CD8-positive, alpha-beta memory T cell (primary cell): Measurements from ENCODE around the gene RAP1GAP2. TPM values are rescaled to one million over a fixed set of nuclear protein-coding genes. Genes with fewer than 3 reads are reported as not detected.
A peak's percentile ranks its signal among the peaks of the same experiment; 100 is the strongest.

Experiments used
- CTCF ChIA-PET: fragments of 350-600 bp; sonication (Branson Sonifier 250); formaldehyde crosslinking; loops from one replicate; lab custom pipeline; 2021; ENCODE audit warnings: antibody characterized with exemption; lab: Charles Lee
- POLR2A ChIA-PET: fragments of 350-600 bp; sonication (Branson Sonifier 250); formaldehyde crosslinking; loops from one replicate; lab custom pipeline; 2021; ENCODE audit warnings: antibody characterized with exemption; lab: Charles Lee
- DNase-seq, 5 donors: peaks; one replicate each; pipeline versions ENCODE4 v3.0.0 to v3.0.0-alpha.2; 2020 to 2022; ENCODE audit warnings: mixed read lengths in 1 of 5
- H3K27ac ChIP-seq: one replicate; pipeline ENCODE4 v1.7.0; 2013; ENCODE audit warnings: low read depth, mild to moderate bottlenecking, low read length, moderate library complexity
- H3K27me3 ChIP-seq: 2 replicates; pipeline ENCODE4 v1.7.0; 2013; ENCODE audit warnings: low read length, mild to moderate bottlenecking; ENCODE audit not compliant: insufficient read depth, poor library complexity, severe bottlenecking
- H3K36me3 ChIP-seq: 2 replicates; pipeline ENCODE4 v1.7.0; 2013; ENCODE audit warnings: mild to moderate bottlenecking, low read length, moderate library complexity; ENCODE audit not compliant: insufficient read depth
- H3K4me1 ChIP-seq: 2 replicates; pipeline ENCODE4 v1.7.0; 2013; ENCODE audit warnings: mild to moderate bottlenecking, low read length, moderate library complexity; ENCODE audit not compliant: insufficient read depth
- H3K4me3 ChIP-seq: 2 replicates; pipeline ENCODE4 v1.7.0; 2013; ENCODE audit warnings: mild to moderate bottlenecking, low read length
- H3K9me3 ChIP-seq: 2 replicates; pipeline ENCODE4 v1.7.0; 2013; ENCODE audit warnings: mild to moderate bottlenecking, low read length
- H3K27ac Mint-ChIP-seq, 8 donors: one replicate each; pipeline ENCODE4 v1.8.0; 2020 to 2021; ENCODE audit warnings: mixed read lengths in 8 of 8, mild to moderate bottlenecking in 6 of 8, inconsistent platforms in 3 of 8, moderate library complexity in 3 of 8
- H3K27me3 Mint-ChIP-seq, 2 donors: one replicate each; pipeline ENCODE4 v1.8.0; 2020 to 2021; ENCODE audit warnings: mixed read lengths in 2 of 2, mild to moderate bottlenecking in 1 of 2, moderate library complexity in 1 of 2
- H3K36me3 Mint-ChIP-seq, 3 donors: one replicate each; pipeline ENCODE4 v1.8.0; 2020 to 2021; ENCODE audit warnings: mixed read lengths in 3 of 3, inconsistent platforms in 1 of 3, mild to moderate bottlenecking in 1 of 3
- H3K4me1 Mint-ChIP-seq, 3 donors: one replicate each; pipeline ENCODE4 v1.8.0; 2020 to 2021; ENCODE audit warnings: mixed read lengths in 3 of 3, inconsistent platforms in 1 of 3, mild to moderate bottlenecking in 1 of 3
- H3K4me3 Mint-ChIP-seq, 7 donors: one replicate each; pipeline ENCODE4 v1.8.0; 2020 to 2021; ENCODE audit warnings: mixed read lengths in 7 of 7, mild to moderate bottlenecking in 6 of 7, moderate library complexity in 4 of 7, inconsistent platforms in 2 of 7
- H3K9me3 Mint-ChIP-seq, 5 donors: one replicate each; pipeline ENCODE4 v1.8.0; 2020 to 2022; ENCODE audit warnings: mixed read lengths in 5 of 5, mild to moderate bottlenecking in 3 of 5, moderate library complexity in 2 of 5, inconsistent platforms in 1 of 5
- polyA plus RNA-seq: library from polyadenylated mRNA; unstranded; fragments of 300-500 nt; fragmentation: Illumina TruSeq; gene quantifications from one replicate; pipeline ENCODE4 v1.2.3, GENCODE V29; 2021
- total RNA-seq, 2 experiments: library from RNA; stranded (reverse); gene quantifications; one replicate each; pipeline ENCODE4 v1.2.3, GENCODE V29; 2021

RAP1GAP2 gene
- total and polyA plus RNA-seq, 3 experiments from 2014 or later: 1.2 to 6.3 (median 1.4) TPM

DNA sequence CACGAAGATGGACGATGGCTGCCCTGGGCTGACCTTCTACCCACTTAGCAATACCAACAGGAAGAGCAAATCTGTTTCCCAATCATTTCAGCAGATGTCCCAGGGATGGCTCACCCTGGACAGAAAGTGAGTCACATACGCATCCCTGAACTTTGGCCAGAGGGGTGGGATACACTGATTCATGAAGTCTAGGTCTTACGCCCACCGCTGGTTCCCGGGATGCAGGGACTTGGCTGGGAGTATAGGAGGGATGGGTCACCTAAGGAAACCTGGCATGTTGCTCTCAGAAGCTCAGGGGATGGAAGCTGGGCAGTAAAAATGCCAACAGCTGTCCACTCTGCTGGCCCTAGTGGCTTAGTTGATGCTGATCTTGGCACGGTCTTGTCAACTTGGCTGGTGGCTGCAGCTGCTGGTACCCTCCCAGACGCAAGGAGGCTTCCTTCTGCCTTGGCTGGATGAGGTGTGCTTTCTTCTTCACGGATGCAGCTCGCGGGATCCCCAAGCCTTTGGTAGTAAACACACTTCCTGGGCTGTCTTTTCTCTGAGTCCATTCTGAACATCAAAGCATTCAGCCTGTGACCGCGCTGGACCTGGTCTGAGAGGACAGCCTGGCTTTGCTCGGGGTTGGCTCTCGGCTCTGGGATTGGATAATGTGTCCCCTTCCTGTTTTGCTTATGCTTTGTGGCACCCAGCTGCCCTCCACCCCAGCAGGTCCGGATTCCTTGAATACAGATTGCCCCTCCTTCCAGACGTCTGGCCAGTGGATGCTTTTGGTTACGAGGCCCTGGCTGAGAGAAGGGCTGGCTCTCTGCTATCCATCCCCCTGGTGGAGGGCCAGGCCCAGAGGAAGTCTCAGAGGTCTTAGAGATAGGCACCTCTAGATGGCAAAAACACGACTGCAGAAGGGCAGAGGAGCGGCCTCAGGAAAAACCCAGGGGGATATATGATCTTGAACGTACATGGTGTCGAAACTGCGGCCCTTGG, 71.5 kb downstream of the RAP1GAP2 start:
- Mint-ChIP-seq H3K4me1 (peaks cover 9 to 35% (median 16%) of the 10 kb centered on the region in 3 donors), H3K4me3 (no peak overlapping the region), H3K27me3 (no peaks in the 10 kb centered on the region), H3K27ac (peak overlapping the region in 1 of 8 donors; percentile 74), H3K36me3 (peaks cover 0 to 23% (median 7%) of the 10 kb centered on the region in 3 donors), H3K9me3 (no peaks in the 10 kb centered on the region)
- ChIA-PET CTCF (no interaction called here), POLR2A (no interaction called here)
- no peak overlapping the region for H3K27ac ChIP-seq
- H3K4me3 ChIP-seq: no peak overlapping the region
- no peak for DNase-seq
- no peaks in the 10 kb centered on the region for H3K27me3 ChIP-seq
- peaks cover 4% of the 10 kb centered on the region for H3K36me3 ChIP-seq
- no peaks in the 10 kb centered on the region for H3K9me3 ChIP-seq
- H3K4me1 ChIP-seq: no peaks in the 10 kb centered on the region

- no peaks in the 10 kb centered on the region for H3K27me3 ChIP-seq
- no peak overlapping the region for H3K27ac Mint-ChIP-seq
- ChIA-PET POLR2A (no interaction called here), CTCF (no interaction called here)
- no peaks in the 10 kb centered on the region for H3K9me3 Mint-ChIP-seq
- H3K27me3 Mint-ChIP-seq: no peaks in the 10 kb centered on the region
- H3K36me3 ChIP-seq: peaks cover 4% of the 10 kb centered on the region
- H3K4me1 Mint-ChIP-seq: peaks cover 17 to 37% (median 20%) of the 10 kb centered on the region in 3 donors
- no peak for DNase-seq
- no peak overlapping the region for H3K4me3 Mint-ChIP-seq
- no peak overlapping the region for H3K27ac ChIP-seq
- H3K4me1 ChIP-seq: no peaks in the 10 kb centered on the region
- peaks cover 0 to 19% (median 4%) of the 10 kb centered on the region in 3 donors for H3K36me3 Mint-ChIP-seq
- H3K9me3 ChIP-seq: no peaks in the 10 kb centered on the region
- no peak overlapping the region for H3K4me3 ChIP-seq
Observed at GRCh38 chr17:2869604-2870003, 73.4 kb downstream of the RAP1GAP2 start.

- H3K36me3 ChIP-seq: peaks cover 4% of the 10 kb centered on the region
- DNase-seq: no peak
- peak overlapping the region in 1 of 8 donors; percentile 31 for H3K27ac Mint-ChIP-seq
- H3K27ac ChIP-seq: no peak overlapping the region
- H3K36me3 Mint-ChIP-seq: peaks cover 0 to 19% (median 3%) of the 10 kb centered on the region in 3 donors
- no peak overlapping the region for H3K4me3 Mint-ChIP-seq
- ChIA-PET CTCF (interaction anchor here (1.3 kb wide), 1 partner anchor 22 kb away, joined by 3 read pairs; no protein-coding TSS in a partner anchor), POLR2A (no interaction called here)
- H3K4me3 ChIP-seq: no peak overlapping the region
- H3K27me3 ChIP-seq: no peaks in the 10 kb centered on the region
- no peaks in the 10 kb centered on the region for H3K4me1 ChIP-seq
- H3K27me3 Mint-ChIP-seq: peaks cover 0 to 2% of the 10 kb centered on the region in 2 donors
- H3K9me3 Mint-ChIP-seq: no peaks in the 10 kb centered on the region
- H3K4me1 Mint-ChIP-seq: peaks cover 17 to 36% (median 20%) of the 10 kb centered on the region in 3 donors
- no peaks in the 10 kb centered on the region for H3K9me3 ChIP-seq
Observed at GRCh38 chr17:2871205-2871604, 75.0 kb downstream of the RAP1GAP2 start.

DNA sequence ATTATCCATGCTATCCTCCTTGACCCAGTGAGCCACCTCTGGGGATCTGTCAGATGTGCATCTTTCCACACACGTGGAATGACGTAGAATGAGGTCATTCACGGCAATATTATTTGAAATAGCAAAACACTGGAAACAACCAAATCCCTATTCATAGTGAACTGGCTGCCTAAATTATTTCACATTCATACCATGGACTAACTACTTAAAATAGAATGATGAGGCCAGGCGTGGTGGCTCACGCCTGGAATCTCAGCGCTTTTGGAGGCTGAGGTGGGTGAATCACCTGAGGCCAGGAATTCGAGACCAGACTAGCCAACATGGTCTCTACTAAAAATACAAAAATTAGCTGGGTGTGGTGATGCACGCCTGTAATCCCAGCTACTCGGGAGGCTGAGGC, 75.5 kb downstream of the RAP1GAP2 start:
- Histone ChIP-seq H3K4me1 (no peaks in the 10 kb centered on the region), H3K27me3 (no peaks in the 10 kb centered on the region), H3K27ac (no peak overlapping the region), H3K9me3 (no peaks in the 10 kb centered on the region), H3K4me3 (no peak overlapping the region), H3K36me3 (peaks cover 4% of the 10 kb centered on the region)
- Mint-ChIP-seq H3K27me3 (peaks cover 0 to 2% of the 10 kb centered on the region in 2 donors), H3K4me1 (peaks cover 17 to 40% (median 23%) of the 10 kb centered on the region in 3 donors), H3K36me3 (peaks cover 0 to 21% (median 7%) of the 10 kb centered on the region in 3 donors), H3K4me3 (no peak overlapping the region), H3K27ac (peak overlapping the region in 1 of 8 donors; percentile 72), H3K9me3 (no peaks in the 10 kb centered on the region)
- POLR2A ChIA-PET: no interaction called here
- no peak for DNase-seq
- CTCF ChIA-PET: interaction anchor here (1.3 kb wide), 1 partner anchor 23 kb away, joined by 3 read pairs; no protein-coding TSS in a partner anchor

- Mint-ChIP-seq H3K4me3 (no peak overlapping the region), H3K27ac (no peak overlapping the region), H3K9me3 (no peaks in the 10 kb centered on the region), H3K27me3 (peaks cover 0 to 2% of the 10 kb centered on the region in 2 donors), H3K4me1 (peaks cover 17 to 40% (median 23%) of the 10 kb centered on the region in 3 donors), H3K36me3 (peaks cover 0 to 21% (median 7%) of the 10 kb centered on the region in 3 donors)
- no peak overlapping the region for H3K4me3 ChIP-seq
- no peak for DNase-seq
- POLR2A ChIA-PET: no interaction called here
- CTCF ChIA-PET: interaction anchor here (1.3 kb wide), 1 partner anchor 23 kb away, joined by 3 read pairs; no protein-coding TSS in a partner anchor
- H3K27ac ChIP-seq: no peak overlapping the region
- H3K9me3 ChIP-seq: no peaks in the 10 kb centered on the region
- H3K36me3 ChIP-seq: peaks cover 4% of the 10 kb centered on the region
- H3K27me3 ChIP-seq: no peaks in the 10 kb centered on the region
- no peaks in the 10 kb centered on the region for H3K4me1 ChIP-seq
Observed at GRCh38 chr17:2872282-2872681, 76.0 kb downstream of the RAP1GAP2 start.

DNA sequence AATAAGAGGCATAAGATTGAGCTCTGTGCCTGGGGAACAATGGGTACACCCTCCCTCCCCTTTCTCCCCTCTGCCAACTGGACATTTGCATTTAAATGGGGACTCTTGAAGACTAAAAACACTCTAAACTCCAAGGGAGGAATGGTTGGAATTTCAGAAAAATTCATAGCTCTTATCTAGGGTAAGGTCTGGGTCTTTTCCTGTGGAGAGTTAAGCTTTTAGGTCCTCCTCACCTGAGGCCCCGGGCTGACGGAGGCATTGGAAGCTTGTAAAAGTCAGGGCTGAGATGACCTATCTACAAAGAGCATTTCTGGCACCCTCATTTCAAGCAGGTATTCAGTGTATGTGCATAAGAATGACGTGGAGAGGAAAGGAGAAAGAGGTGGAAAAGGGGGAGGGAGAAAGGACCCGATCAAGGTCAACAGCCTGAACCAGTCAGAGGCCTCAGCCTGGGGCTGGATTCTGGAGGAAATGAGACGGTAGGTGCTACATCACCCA, 78.0 kb downstream of the RAP1GAP2 start:
- Mint-ChIP-seq H3K4me1 (peaks cover 24 to 44% (median 26%) of the 10 kb centered on the region in 3 donors), H3K36me3 (peaks cover 0 to 20% (median 5%) of the 10 kb centered on the region in 3 donors), H3K4me3 (peak overlapping the region in 1 of 7 donors; percentile 4), H3K27ac (peak overlapping the region in 3 of 8 donors; percentile 17 to 78 (median 18)), H3K27me3 (peaks cover 0 to 4% of the 10 kb centered on the region in 2 donors), H3K9me3 (no peaks in the 10 kb centered on the region)
- ChIA-PET POLR2A (no interaction called here), CTCF (no interaction called here)
- H3K27ac ChIP-seq: no peak overlapping the region
- H3K27me3 ChIP-seq: no peaks in the 10 kb centered on the region
- H3K4me1 ChIP-seq: no peaks in the 10 kb centered on the region
- H3K4me3 ChIP-seq: no peak overlapping the region
- H3K9me3 ChIP-seq: no peaks in the 10 kb centered on the region
- no peaks in the 10 kb centered on the region for H3K36me3 ChIP-seq
- no peak for DNase-seq

GRCh38 chr17:2875608-2876007, 79.4 kb downstream of the RAP1GAP2 start:
- POLR2A ChIA-PET: no interaction called here
- peaks cover 30 to 55% (median 32%) of the 10 kb centered on the region in 3 donors for H3K4me1 Mint-ChIP-seq
- no peaks in the 10 kb centered on the region for H3K9me3 Mint-ChIP-seq
- H3K36me3 ChIP-seq: no peaks in the 10 kb centered on the region
- no peaks in the 10 kb centered on the region for H3K27me3 ChIP-seq
- H3K4me1 ChIP-seq: no peaks in the 10 kb centered on the region
- peaks cover 0 to 4% of the 10 kb centered on the region in 2 donors for H3K27me3 Mint-ChIP-seq
- CTCF ChIA-PET: no interaction called here
- no peaks in the 10 kb centered on the region for H3K9me3 ChIP-seq
- H3K36me3 Mint-ChIP-seq: peaks cover 0 to 20% (median 5%) of the 10 kb centered on the region in 3 donors
- H3K27ac Mint-ChIP-seq: peak overlapping the region in 1 of 8 donors; percentile 73
- DNase-seq: no peak
- H3K4me3 Mint-ChIP-seq: no peak overlapping the region
- H3K4me3 ChIP-seq: no peak overlapping the region
- H3K27ac ChIP-seq: no peak overlapping the region

- Mint-ChIP-seq H3K27ac (no peak overlapping the region), H3K27me3 (peaks cover 0 to 4% of the 10 kb centered on the region in 2 donors)
Observed at GRCh38 chr17:2876467-2876866, 80.2 kb downstream of the RAP1GAP2 start.

More at GRCh38 chr17:2876467-2876866, 80.2 kb downstream of the RAP1GAP2 start:
- Histone ChIP-seq H3K27ac (no peak overlapping the region), H3K4me1 (no peaks in the 10 kb centered on the region), H3K9me3 (no peaks in the 10 kb centered on the region), H3K36me3 (no peaks in the 10 kb centered on the region), H3K4me3 (no peak overlapping the region), H3K27me3 (no peaks in the 10 kb centered on the region)
- ChIA-PET POLR2A (no interaction called here), CTCF (no interaction called here)
- H3K4me1 Mint-ChIP-seq: peaks cover 31 to 54% (median 31%) of the 10 kb centered on the region in 3 donors
- peaks cover 0 to 21% (median 7%) of the 10 kb centered on the region in 3 donors for H3K36me3 Mint-ChIP-seq
- H3K4me3 Mint-ChIP-seq: peak overlapping the region in 1 of 7 donors; percentile 10
- H3K9me3 Mint-ChIP-seq: no peaks in the 10 kb centered on the region
- no peak for DNase-seq
